ENCODE results near the gene CISH. TPM values are rescaled to one million over a fixed set of nuclear protein-coding genes. Genes with fewer than 3 reads are reported as not detected.

CISH gene
- polyA plus RNA-seq, 4 donors = 4.8 to 47.0 (median 7.4) TPM

- H3K36me3 ChIP-seq (ENCODE audit: control insufficient read depth in 3 of 3, insufficient read depth in 2 of 3, low read depth in 1 of 3, low read length in 3 of 3) = peaks cover 0 to 15% (median 0%) of the 10 kb centered on the region in 3 donors
- DNase-seq = no peak
- no peak overlapping the region for H3K4me3 ChIP-seq (ENCODE audit: low read depth in 1 of 3, low read length in 3 of 3)
- no peaks in the 10 kb centered on the region for H3K27me3 ChIP-seq (ENCODE audit: control insufficient read depth in 3 of 3, insufficient read depth in 3 of 3, low read length in 3 of 3)
- no peak for FAIRE-seq
- H3K4me1 ChIP-seq (ENCODE audit: control insufficient read depth in 3 of 3, insufficient read depth in 2 of 3, low read depth in 1 of 3, low read length in 2 of 3) = peaks cover 2 to 37% (median 6%) of the 10 kb centered on the region in 3 donors
- no peak overlapping the region for H3K27ac ChIP-seq (ENCODE audit: low read depth in 1 of 3, low read length in 2 of 3)
- no peaks in the 10 kb centered on the region for H3K9me3 ChIP-seq (ENCODE audit: control insufficient read depth in 2 of 2, insufficient read depth in 1 of 2, low read depth in 1 of 2, low read length in 1 of 2)
- WGBS, 3 donors = 60 to 75% (median 68%) methylated on average over 1 of the region's 1 CpG
These were observed 3.6 kb upstream of the CISH start for GRCh38 chr3:50615190-50615589.

GRCh38 chr3:50612970-50613846 lies 1.6 kb upstream of the CISH start:
- H3K36me3 ChIP-seq (ENCODE audit: control insufficient read depth in 3 of 3, insufficient read depth in 2 of 3, low read depth in 1 of 3, low read length in 3 of 3) = peaks cover 0 to 23% (median 0%) of the 10 kb centered on the region in 3 donors
- H3K4me1 ChIP-seq (ENCODE audit: control insufficient read depth in 3 of 3, insufficient read depth in 2 of 3, low read depth in 1 of 3, low read length in 2 of 3) = peaks cover 2 to 43% (median 8%) of the 10 kb centered on the region in 3 donors
- H3K4me3 ChIP-seq (ENCODE audit: low read depth in 1 of 3, low read length in 3 of 3) = peak overlapping the region in 1 of 3 donors; percentile 96
- no peak for FAIRE-seq
- H3K27ac ChIP-seq (ENCODE audit: low read depth in 1 of 3, low read length in 2 of 3) = peak overlapping the region in 2 of 3 donors; percentile 93 to 96
- no peaks in the 10 kb centered on the region for H3K27me3 ChIP-seq (ENCODE audit: control insufficient read depth in 3 of 3, insufficient read depth in 3 of 3, low read length in 3 of 3)
- 58 to 64% (median 62%) methylated on average over 6 of the region's 6 CpGs for WGBS, 3 donors
- no peaks in the 10 kb centered on the region for H3K9me3 ChIP-seq (ENCODE audit: control insufficient read depth in 2 of 2, insufficient read depth in 1 of 2, low read depth in 1 of 2, low read length in 1 of 2)
- DNase-seq = no peak

- peak in 1 of 2 donors; percentile 33 for DNase-seq
- Histone ChIP-seq H3K4me3 (ENCODE audit: low read depth in 1 of 3, low read length in 3 of 3) (peak overlapping the region; percentile 77 to 96 (median 78)), H3K27ac (ENCODE audit: low read depth in 1 of 3, low read length in 2 of 3) (peak overlapping the region; percentile 78 to 96 (median 93)), H3K4me1 (ENCODE audit: control insufficient read depth in 3 of 3, insufficient read depth in 2 of 3, low read depth in 1 of 3, low read length in 2 of 3) (peaks cover 2 to 48% (median 7%) of the 10 kb centered on the region in 3 donors), H3K9me3 (ENCODE audit: control insufficient read depth in 2 of 2, insufficient read depth in 1 of 2, low read depth in 1 of 2, low read length in 1 of 2) (no peaks in the 10 kb centered on the region), H3K36me3 (ENCODE audit: control insufficient read depth in 3 of 3, insufficient read depth in 2 of 3, low read depth in 1 of 3, low read length in 3 of 3) (peaks cover 0 to 31% (median 0%) of the 10 kb centered on the region in 3 donors), H3K27me3 (ENCODE audit: control insufficient read depth in 3 of 3, insufficient read depth in 3 of 3, low read length in 3 of 3) (no peaks in the 10 kb centered on the region)
- no peak for FAIRE-seq
- 2 to 5% (median 4%) methylated on average over 28 to 29 of the region's 29 CpGs for WGBS, 3 donors
These were observed 784 bp upstream of the CISH start for GRCh38 chr3:50612234-50612882.

GRCh38 chr3:50610992-50611463 lies 546 bp downstream of the CISH start:
- Histone ChIP-seq H3K27me3 (ENCODE audit: control insufficient read depth in 3 of 3, insufficient read depth in 3 of 3, low read length in 3 of 3) (no peaks in the 10 kb centered on the region), H3K36me3 (ENCODE audit: control insufficient read depth in 3 of 3, insufficient read depth in 2 of 3, low read depth in 1 of 3, low read length in 3 of 3) (peaks cover 0 to 44% (median 2%) of the 10 kb centered on the region in 3 donors), H3K9me3 (ENCODE audit: control insufficient read depth in 2 of 2, insufficient read depth in 1 of 2, low read depth in 1 of 2, low read length in 1 of 2) (no peaks in the 10 kb centered on the region), H3K27ac (ENCODE audit: low read depth in 1 of 3, low read length in 2 of 3) (peak overlapping the region; percentile 78 to 96 (median 93)), H3K4me1 (ENCODE audit: control insufficient read depth in 3 of 3, insufficient read depth in 2 of 3, low read depth in 1 of 3, low read length in 2 of 3) (peaks cover 2 to 59% (median 7%) of the 10 kb centered on the region in 3 donors), H3K4me3 (ENCODE audit: low read depth in 1 of 3, low read length in 3 of 3) (peak overlapping the region; percentile 77 to 96 (median 78))
- WGBS, 3 donors = 0 to 4% (median 1%) methylated on average over 10 of the region's 10 CpGs
- DNase-seq = no peak
- no peak for FAIRE-seq

GRCh38 chr3:50610181-50610971 lies 1.2 kb downstream of the CISH start:
- Histone ChIP-seq H3K27ac (ENCODE audit: low read depth in 1 of 3, low read length in 2 of 3) (peak overlapping the region; percentile 78 to 96 (median 93)), H3K4me3 (ENCODE audit: low read depth in 1 of 3, low read length in 3 of 3) (peak overlapping the region in 2 of 3 donors; percentile 77 to 96), H3K9me3 (ENCODE audit: control insufficient read depth in 2 of 2, insufficient read depth in 1 of 2, low read depth in 1 of 2, low read length in 1 of 2) (no peaks in the 10 kb centered on the region), H3K36me3 (ENCODE audit: control insufficient read depth in 3 of 3, insufficient read depth in 2 of 3, low read depth in 1 of 3, low read length in 3 of 3) (peaks cover 0 to 51% (median 3%) of the 10 kb centered on the region in 3 donors), H3K4me1 (ENCODE audit: control insufficient read depth in 3 of 3, insufficient read depth in 2 of 3, low read depth in 1 of 3, low read length in 2 of 3) (peaks cover 2 to 64% (median 7%) of the 10 kb centered on the region in 3 donors), H3K27me3 (ENCODE audit: control insufficient read depth in 3 of 3, insufficient read depth in 3 of 3, low read length in 3 of 3) (no peaks in the 10 kb centered on the region)
- no peak for FAIRE-seq
- DNase-seq = peak; percentile 90 to 91
- WGBS, 3 donors = 45 to 58% (median 47%) methylated on average over 6 of the region's 6 CpGs

- Histone ChIP-seq H3K27me3 (ENCODE audit: control insufficient read depth in 3 of 3, insufficient read depth in 3 of 3, low read length in 3 of 3) (no peaks in the 10 kb centered on the region), H3K36me3 (ENCODE audit: control insufficient read depth in 3 of 3, insufficient read depth in 2 of 3, low read depth in 1 of 3, low read length in 3 of 3) (peaks cover 0 to 58% (median 3%) of the 10 kb centered on the region in 3 donors), H3K4me1 (ENCODE audit: control insufficient read depth in 3 of 3, insufficient read depth in 2 of 3, low read depth in 1 of 3, low read length in 2 of 3) (peaks cover 2 to 68% (median 7%) of the 10 kb centered on the region in 3 donors), H3K27ac (ENCODE audit: low read depth in 1 of 3, low read length in 2 of 3) (peak overlapping the region; percentile 78 to 96 (median 93)), H3K4me3 (ENCODE audit: low read depth in 1 of 3, low read length in 3 of 3) (peak overlapping the region in 2 of 3 donors; percentile 77 to 96), H3K9me3 (ENCODE audit: control insufficient read depth in 2 of 2, insufficient read depth in 1 of 2, low read depth in 1 of 2, low read length in 1 of 2) (no peaks in the 10 kb centered on the region)
- no peak for FAIRE-seq
- 65 to 75% (median 65%) methylated on average over 3 of the region's 3 CpGs for WGBS, 3 donors
- no peak for DNase-seq
These were observed 1.9 kb downstream of the CISH start for GRCh38 chr3:50609763-50610085.

GRCh38 chr3:50609071-50609762 lies 2.4 kb downstream of the CISH start:
- H3K36me3 ChIP-seq (ENCODE audit: control insufficient read depth in 3 of 3, insufficient read depth in 2 of 3, low read depth in 1 of 3, low read length in 3 of 3) = peaks cover 0 to 63% (median 3%) of the 10 kb centered on the region in 3 donors
- FAIRE-seq = no peak
- H3K4me3 ChIP-seq (ENCODE audit: low read depth in 1 of 3, low read length in 3 of 3) = peak overlapping the region in 2 of 3 donors; percentile 77 to 96
- peaks cover 2 to 68% (median 7%) of the 10 kb centered on the region in 3 donors for H3K4me1 ChIP-seq (ENCODE audit: control insufficient read depth in 3 of 3, insufficient read depth in 2 of 3, low read depth in 1 of 3, low read length in 2 of 3)
- no peaks in the 10 kb centered on the region for H3K9me3 ChIP-seq (ENCODE audit: control insufficient read depth in 2 of 2, insufficient read depth in 1 of 2, low read depth in 1 of 2, low read length in 1 of 2)
- WGBS, 3 donors = 74 to 87% (median 78%) methylated on average over 5 of the region's 5 CpGs
- peak overlapping the region in 2 of 3 donors; percentile 93 to 96 for H3K27ac ChIP-seq (ENCODE audit: low read depth in 1 of 3, low read length in 2 of 3)
- no peaks in the 10 kb centered on the region for H3K27me3 ChIP-seq (ENCODE audit: control insufficient read depth in 3 of 3, insufficient read depth in 3 of 3, low read length in 3 of 3)
- no peak for DNase-seq
